Uterus (tissue), 2 donors: ENCODE results near the gene DOCK1.

Experiments used
- CTCF ChIP-seq, 4 experiments: fragments of 200-600 bp in 2 of 4; fragments of 450-650 bp in 2 of 4; sonication (generic) in 2 of 4; IDR thresholded peaks; one replicate each; pipeline ENCODE4 v1.5.1; 2016 to 2019; ENCODE audit warnings: antibody characterized with exemption in 4 of 4, mild to moderate bottlenecking in 2 of 4, moderate library complexity in 1 of 4
- POLR2A ChIP-seq, 2 donors: fragments of 450-650 bp; IDR thresholded peaks; one replicate each; pipeline ENCODE4 v1.6.1; 2016; ENCODE audit warnings: antibody characterized with exemption in 2 of 2, mild to moderate bottlenecking in 1 of 2, moderate library complexity in 1 of 2

GRCh38 chr10:127018766-127019165 is 113.5 kb downstream of the DOCK1 start:
- TF ChIP-seq CTCF (IDR thresholded peaks at IDR 0.05) (no peak), POLR2A (IDR thresholded peaks at IDR 0.05) (no peak)
